Endometrial microvascular endothelial cells (primary cell): ENCODE data around the gene SORCS2. TPM values are rescaled to one million over a fixed set of nuclear protein-coding genes. Genes with fewer than 3 reads are reported as not detected.

ENCODE experiments used
- in situ Hi-C: cut with HindIII; loops from 2 replicates; pipeline ENCODE4 v1.10.0; 2017; ENCODE audit warnings: low sequenced_read_pairs, low pct_unique_long_range_greater_than_20kb; ENCODE audit errors: inconsistent ontology term
- total RNA-seq: library from RNA; depleted of rRNA; stranded (reverse); fragments of >200 nt; gene quantifications from one replicate; pipeline ENCODE4 v1.2.3, GENCODE V29; 2015; ENCODE audit errors: inconsistent ontology term

SORCS2 gene
- total RNA-seq, 1 donor from 2014 or later = not detected

GRCh38 chr4:7366180-7366945, 174.0 kb downstream of the SORCS2 start:
- in situ Hi-C loops = no loop called here

DNA sequence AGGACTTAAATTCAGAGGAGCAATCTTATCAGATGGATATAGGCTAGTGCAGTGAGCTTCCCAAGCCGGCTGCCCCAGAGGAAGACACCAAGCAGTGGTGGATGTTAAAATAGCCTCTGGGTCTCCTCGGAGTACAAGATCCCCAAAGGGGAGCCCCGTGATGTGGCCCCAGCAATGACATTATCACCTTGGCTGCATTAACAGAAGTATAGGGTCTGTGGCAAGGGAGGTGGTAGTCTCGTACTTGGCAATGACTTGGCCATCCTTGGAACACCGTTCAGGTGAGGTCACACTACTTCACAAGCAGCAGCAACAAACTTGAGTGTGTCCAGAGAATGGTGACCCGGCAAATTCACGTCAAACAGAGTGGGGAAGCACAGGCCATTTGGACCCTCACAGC, 174.6 kb downstream of the SORCS2 start:
- in situ Hi-C loops = no loop called here

GRCh38 chr4:7367406-7367805, 175.1 kb downstream of the SORCS2 start:
- in situ Hi-C loops = no loop called here

- in situ Hi-C loops = no loop called here
Observed at GRCh38 chr4:7367864-7368277, 175.5 kb downstream of the SORCS2 start.

DNA sequence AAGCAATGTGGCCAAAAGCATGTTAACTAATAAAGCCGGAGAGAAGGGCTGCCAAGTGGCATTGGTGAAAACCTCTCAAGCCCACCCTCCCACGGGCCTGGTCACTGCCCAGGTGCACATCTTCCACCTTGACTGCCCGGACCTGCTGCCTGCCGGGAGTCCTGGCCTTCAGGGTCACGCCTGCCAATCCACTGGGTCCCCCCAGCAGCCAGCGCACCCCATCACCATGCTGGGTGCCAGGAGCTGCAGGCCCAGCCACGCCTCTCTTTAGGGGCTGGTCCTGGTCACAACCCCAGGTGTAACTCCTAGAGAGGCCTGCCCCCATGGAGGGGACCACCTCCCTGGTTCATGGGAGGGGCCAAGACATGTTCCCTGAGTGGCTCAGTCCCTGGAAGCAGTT, 176.0 kb downstream of the SORCS2 start:
- in situ Hi-C loops = no loop called here

- in situ Hi-C loops = no loop called here
Observed at GRCh38 chr4:7369511-7369910, 177.2 kb downstream of the SORCS2 start.

GRCh38 chr4:7370038-7370437, 177.7 kb downstream of the SORCS2 start:
- in situ Hi-C loops = no loop called here

GRCh38 chr4:7371210-7371941, 179.0 kb downstream of the SORCS2 start:
- in situ Hi-C loops = no loop called here

- in situ Hi-C loops = no loop called here
Observed at GRCh38 chr4:7372673-7373072, 180.3 kb downstream of the SORCS2 start.

DNA sequence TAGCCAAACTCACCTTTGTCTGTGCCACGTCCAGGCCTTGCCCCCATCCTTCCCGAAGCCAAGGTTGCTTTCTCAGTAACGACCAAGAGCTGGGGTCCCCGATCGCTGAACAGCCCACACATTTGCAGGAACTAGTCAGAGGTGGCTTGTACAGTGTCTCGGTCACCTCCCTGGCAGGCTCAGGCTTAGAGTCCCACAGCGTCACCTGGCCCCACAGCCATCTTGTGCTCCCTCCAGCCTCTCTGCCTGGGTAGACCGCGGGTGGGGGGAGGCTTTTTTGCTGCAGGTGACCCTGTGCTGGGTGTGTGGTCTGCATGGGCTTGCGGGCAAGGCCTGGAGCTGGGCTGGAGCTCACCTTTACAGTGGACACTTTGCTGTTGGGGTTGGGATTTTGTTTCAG, 182.2 kb downstream of the SORCS2 start:
- in situ Hi-C loops = no loop called here

GRCh38 chr4:7375427-7375826, 183.1 kb downstream of the SORCS2 start:
- in situ Hi-C loops = no loop called here

DNA sequence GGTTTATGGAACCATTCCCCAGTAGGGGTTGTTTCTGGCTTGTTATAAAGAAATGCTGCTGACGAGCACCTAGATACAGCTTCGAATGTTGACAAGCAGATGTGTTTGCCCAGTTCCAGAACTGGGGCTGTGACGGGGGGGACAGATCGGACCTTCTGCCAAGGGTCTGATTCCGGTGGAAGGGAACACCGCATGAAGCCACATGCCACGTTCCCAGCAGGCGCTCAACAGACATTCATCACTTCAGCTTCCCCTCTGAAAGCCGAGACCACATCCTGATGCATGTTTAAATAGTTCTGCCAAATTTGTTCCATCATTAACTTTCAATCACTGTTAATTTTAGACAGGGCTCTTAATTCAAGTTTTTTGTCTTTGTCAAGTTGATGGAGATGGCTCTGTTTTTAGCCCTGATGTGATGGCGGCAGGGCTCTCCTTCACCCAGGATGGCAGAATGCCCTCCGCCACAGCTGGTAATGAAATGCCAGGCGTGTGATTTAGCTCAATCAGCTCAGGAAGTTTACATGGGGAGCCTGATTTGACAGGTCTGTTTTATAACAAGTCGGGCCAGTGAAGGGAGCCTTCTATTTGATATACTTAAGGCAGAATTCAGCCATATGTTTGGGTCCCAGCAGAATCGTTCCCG, 185.0 kb downstream of the SORCS2 start:
- in situ Hi-C loops = no loop called here

GRCh38 chr4:7379186-7379585, 186.8 kb downstream of the SORCS2 start:
- in situ Hi-C loops = no loop called here

DNA sequence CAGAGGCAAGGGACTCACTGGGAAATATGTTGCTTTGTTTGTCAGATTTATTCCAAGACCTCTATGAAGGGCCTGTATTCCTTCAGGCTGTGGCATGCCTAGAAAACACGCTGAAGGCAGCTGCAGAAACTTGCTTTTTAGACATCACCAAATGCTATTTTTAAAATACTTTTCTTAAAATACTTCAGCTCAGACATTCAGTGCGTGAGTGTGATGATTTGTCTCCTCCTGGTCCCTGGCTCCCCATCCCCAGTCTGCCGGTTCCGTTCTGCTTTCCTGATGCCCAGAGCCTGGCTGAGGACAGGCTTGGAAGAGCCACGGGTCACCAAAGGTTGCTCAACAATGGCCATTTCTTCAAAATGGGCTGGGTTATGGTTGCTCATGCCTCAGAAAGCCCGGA, 187.4 kb downstream of the SORCS2 start:
- in situ Hi-C loops = no loop called here

DNA sequence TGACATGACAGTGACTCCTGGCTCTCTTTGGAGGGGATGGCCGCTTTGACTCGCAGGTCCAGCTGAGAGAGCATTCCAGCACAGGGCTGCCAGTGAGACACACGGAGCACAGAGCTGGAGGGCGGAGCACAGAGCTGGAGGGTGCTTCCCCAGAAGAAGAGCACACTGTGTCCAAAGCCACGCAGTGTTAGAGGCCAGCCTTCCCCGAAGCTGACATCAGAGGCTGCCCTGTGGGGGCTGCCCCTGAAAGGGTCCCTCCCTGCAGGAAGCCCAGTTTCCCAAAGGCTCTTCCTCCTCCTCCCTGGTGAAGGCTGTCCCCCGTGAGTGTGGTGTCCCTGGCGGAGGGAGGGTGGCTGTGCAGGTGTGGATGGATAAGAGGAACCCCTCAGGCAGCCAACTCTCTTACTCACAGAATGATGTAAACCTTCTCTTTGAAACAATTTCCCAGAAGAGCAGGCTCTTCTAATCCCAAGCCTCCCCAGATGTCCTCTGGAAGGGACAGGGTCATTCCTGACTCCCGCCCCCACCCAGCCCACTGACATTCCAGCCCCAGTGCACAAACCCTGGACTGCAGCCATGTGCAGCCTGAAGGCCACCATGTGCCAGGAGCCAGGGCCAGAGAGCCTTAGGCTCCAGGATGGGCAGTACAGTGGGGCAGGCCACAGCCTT, 189.0 kb downstream of the SORCS2 start:
- in situ Hi-C loops = no loop called here

GRCh38 chr4:7381890-7382633, 189.7 kb downstream of the SORCS2 start:
- in situ Hi-C loops = no loop called here

DNA sequence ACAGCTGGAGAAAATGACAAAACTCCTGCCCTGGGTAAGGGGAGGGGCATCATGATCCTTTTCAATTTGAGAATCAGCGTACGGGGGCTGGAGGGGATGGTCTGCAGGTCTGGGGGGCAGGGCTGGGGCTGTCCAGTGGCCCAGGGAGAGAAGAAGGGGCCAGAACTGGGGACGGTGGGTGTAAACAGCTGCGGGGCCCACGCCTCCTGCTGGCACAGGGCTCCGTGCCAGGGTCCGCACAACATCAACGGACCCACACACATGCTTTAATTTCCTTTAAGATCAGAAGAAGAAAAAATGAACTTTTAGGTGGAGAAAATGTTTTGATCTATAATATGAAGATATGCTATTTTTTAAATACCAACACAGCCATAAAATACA, 190.3 kb downstream of the SORCS2 start:
- in situ Hi-C loops = no loop called here

DNA sequence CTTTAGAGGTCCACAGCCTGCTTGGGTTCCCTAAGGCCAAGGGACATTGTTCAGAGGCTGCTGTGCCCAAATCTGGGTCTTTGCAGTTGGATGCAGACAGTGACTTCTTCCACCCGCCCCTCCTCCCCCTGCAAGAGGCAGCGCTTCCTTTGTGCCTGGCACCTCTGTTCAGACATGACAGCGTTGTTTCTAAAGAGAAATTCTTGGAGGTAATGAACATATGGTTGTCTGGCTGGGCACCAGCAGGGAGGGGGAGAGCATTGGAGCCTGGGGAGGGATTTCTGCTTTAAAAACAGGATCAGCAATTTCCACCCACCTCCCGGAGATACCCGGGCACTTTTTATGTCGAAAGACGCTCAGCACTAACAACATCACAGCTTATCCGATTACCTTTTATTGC, 190.9 kb downstream of the SORCS2 start:
- in situ Hi-C loops = no loop called here
